GM12801 (cell line): Measurements from ENCODE around the gene DLL4.

ENCODE experiments used
- TF ChIP-seq, protein P1 (sequence below): IDR thresholded peaks from one replicate; pipeline ENCODE4 v1.5.1; 2011; ENCODE audit warnings: control low read depth; ENCODE audit not compliant: insufficient read length; ENCODE audit errors: extremely low read depth

Gene DLL4

DNA sequence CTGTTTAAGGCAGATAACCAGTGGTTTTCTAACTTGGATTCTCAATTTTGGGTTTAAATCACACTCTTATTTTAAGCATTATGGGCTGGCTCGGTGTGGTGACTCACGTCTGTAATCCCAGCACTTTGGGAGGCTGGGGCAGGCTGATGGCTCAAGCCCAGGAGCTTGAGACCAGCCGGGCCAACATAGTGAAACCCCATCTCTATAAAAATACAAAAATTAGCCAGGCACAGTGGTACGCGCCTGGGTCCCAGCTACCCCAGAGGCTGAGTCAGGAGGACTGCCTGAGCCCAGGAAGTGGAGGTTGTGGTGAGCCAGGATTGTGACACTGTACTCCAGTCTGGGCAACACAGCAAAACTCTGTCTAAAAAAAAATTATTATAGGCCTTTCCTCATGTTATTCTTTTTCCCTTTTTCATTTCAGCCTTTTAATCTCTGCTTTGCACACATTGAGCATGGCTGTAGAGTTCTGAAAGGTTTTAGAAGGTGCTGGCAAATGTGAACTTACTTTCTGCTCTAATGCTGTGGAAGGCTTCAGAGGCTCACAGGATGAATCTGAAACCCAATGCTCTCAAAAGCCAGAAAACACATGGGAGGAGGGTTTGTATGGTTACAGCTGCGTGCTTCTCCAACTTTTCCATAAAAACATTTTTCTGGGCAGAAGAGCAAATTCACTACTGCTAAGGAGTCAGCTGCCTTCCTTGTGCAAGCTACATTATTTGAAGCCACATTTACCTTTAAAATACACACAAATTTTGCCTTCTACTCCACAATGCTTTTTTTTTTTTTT is 56.6 kb downstream of the DLL4 start:
- TF ChIP-seq, protein P1, sequence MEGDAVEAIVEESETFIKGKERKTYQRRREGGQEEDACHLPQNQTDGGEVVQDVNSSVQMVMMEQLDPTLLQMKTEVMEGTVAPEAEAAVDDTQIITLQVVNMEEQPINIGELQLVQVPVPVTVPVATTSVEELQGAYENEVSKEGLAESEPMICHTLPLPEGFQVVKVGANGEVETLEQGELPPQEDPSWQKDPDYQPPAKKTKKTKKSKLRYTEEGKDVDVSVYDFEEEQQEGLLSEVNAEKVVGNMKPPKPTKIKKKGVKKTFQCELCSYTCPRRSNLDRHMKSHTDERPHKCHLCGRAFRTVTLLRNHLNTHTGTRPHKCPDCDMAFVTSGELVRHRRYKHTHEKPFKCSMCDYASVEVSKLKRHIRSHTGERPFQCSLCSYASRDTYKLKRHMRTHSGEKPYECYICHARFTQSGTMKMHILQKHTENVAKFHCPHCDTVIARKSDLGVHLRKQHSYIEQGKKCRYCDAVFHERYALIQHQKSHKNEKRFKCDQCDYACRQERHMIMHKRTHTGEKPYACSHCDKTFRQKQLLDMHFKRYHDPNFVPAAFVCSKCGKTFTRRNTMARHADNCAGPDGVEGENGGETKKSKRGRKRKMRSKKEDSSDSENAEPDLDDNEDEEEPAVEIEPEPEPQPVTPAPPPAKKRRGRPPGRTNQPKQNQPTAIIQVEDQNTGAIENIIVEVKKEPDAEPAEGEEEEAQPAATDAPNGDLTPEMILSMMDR: no peak

DNA sequence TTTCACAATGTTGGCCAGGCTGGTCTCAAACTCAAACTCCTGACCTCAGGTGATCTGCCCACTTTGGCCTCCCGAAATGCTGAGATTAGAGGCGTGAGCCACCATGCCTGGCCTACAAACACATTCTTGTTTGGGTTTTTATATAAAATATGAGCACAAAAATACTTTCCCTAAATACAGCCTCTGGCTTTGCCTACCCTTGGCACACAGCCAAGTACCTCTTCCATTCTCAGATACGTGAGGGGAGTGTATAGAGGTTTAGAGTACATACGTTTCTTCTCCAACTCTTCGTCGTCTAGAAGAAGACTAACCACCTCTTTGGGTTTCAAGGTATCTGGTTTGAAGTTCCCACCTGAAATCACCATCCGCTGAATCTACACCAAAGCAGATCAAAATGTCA is 57.7 kb downstream of the DLL4 start:
- TF ChIP-seq, protein P1: no peak

DNA sequence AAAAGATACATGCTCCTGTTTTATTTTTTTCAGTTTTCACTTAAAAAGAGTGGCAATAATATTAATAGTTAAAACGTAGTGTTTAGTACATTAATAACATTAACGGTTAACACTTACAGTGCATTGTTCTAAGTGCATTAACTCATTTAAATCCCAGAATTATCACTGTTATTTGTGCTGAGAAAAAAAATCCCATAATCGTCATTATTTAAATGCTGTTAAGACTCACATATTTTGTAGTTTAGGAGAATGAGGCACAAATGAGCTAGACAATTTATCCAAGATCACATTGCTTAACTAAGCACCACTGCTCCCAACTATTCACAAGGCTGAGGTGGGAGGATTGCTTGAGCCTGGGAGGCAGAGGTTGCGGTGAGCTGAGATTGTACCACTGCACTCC is 59.0 kb downstream of the DLL4 start:
- TF ChIP-seq, protein P1: no peak
